Breast epithelium (tissue), 4 donors: ENCODE data around the gene C1orf21. TPM values are rescaled to one million over a fixed set of nuclear protein-coding genes. Genes with fewer than 3 reads are reported as not detected.

Experiments used
- DNase-seq, 2 donors: peaks; one replicate each; pipeline ENCODE4 v3.0.0-alpha.2; 2019; ENCODE audit warnings: low spot score in 2 of 2
- H3K27ac ChIP-seq, 2 donors: fragments of 200-600 bp; sonication (generic) in 1 of 2; one replicate each; pipeline ENCODE4 v1.5.1; 2016 to 2019; ENCODE audit warnings: mild to moderate bottlenecking in 1 of 2
- H3K27me3 ChIP-seq, 2 donors: fragments of 200-600 bp; sonication (generic) in 1 of 2; one replicate each; pipeline versions ENCODE4 v1.5.1 to v1.6.0; 2017 to 2019; ENCODE audit warnings: control low read depth in 1 of 2, mild to moderate bottlenecking in 1 of 2
- H3K36me3 ChIP-seq: fragments of 200-600 bp; one replicate; pipeline ENCODE4 v1.5.1; 2019
- H3K4me1 ChIP-seq, 2 donors: fragments of 200-600 bp; sonication (generic); one replicate each; pipeline ENCODE4 v1.5.1; 2016 to 2019; ENCODE audit warnings: control low read depth in 1 of 2
- H3K4me3 ChIP-seq, 3 donors: fragments of 200-600 bp; sonication (generic); 1 replicate in 2 of 3; 2 replicates in 1 of 3; pipeline ENCODE4 v1.5.1; 2016 to 2019; ENCODE audit warnings: mild to moderate bottlenecking in 3 of 3, moderate library complexity in 2 of 3
- H3K9me3 ChIP-seq, 2 donors: fragments of 200-600 bp; sonication (generic) in 1 of 2; one replicate each; pipeline ENCODE4 v1.5.1; 2016 to 2019; ENCODE audit warnings: control low read depth in 1 of 2
- POLR2A ChIP-seq: fragments of 450-650 bp; IDR thresholded peaks from one replicate; pipeline ENCODE4 v1.6.1; 2016; ENCODE audit warnings: antibody characterized with exemption, mild to moderate bottlenecking, moderate library complexity
- POLR2AphosphoS5 ChIP-seq, 3 donors: sonication (generic); formaldehyde crosslinking; IDR thresholded peaks; one replicate each; pipeline ENCODE4 v1.6.1; 2017; ENCODE audit warnings: antibody characterized with exemption in 3 of 3
- intact Hi-C: fragments of 100-400 bp; cut with DNase I; formaldehyde crosslinking; loops from one replicate; pipeline ENCODE4 v1.15.1; 2023; ENCODE audit warnings: low total_unique reads
- total RNA-seq, 3 donors: library from RNA; depleted of rRNA; stranded (reverse); fragments of >200 nt; gene quantifications; one replicate each; pipeline ENCODE4 v1.1.0, GENCODE V29; 2016
- TF ChIP-seq, protein P1 (sequence below), 3 donors: fragments of 450-650 bp; IDR thresholded peaks; one replicate each; pipeline ENCODE4 v1.5.1; 2016 to 2017; ENCODE audit warnings: antibody characterized with exemption in 3 of 3, mild to moderate bottlenecking in 3 of 3, moderate library complexity in 3 of 3

The C1orf21 gene
- total RNA-seq, 3 donors from 2014 or later = 31.5 to 75.7 (median 54.7) TPM

DNA sequence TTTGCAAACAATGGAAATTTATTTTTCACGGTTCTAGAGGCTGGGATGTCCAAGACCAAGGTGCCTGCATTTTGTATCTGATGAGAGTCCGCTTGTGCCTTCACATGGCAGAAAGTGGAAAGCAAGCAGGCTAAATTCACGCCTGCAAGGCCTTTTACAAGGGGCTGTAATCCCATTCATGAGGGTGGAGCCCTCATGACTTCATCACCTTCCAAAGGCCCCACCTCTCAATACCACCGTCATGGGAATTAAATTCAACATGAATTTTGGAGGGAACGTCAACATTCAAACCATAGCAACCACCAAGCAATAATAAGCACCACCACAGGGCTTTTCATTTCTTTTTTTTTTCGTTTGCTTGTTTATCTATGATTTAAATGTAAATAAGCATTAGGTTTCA lies 115.3 kb downstream of the C1orf21 start:
- intact Hi-C loops = no loop called here
- peaks cover 0 to 3% of the 10 kb centered on the region in 2 donors for H3K4me1 ChIP-seq
- TF ChIP-seq POLR2AphosphoS5 (IDR thresholded peaks at IDR 0.05) (no peak), POLR2A (no peak)
- TF ChIP-seq, protein P1, sequence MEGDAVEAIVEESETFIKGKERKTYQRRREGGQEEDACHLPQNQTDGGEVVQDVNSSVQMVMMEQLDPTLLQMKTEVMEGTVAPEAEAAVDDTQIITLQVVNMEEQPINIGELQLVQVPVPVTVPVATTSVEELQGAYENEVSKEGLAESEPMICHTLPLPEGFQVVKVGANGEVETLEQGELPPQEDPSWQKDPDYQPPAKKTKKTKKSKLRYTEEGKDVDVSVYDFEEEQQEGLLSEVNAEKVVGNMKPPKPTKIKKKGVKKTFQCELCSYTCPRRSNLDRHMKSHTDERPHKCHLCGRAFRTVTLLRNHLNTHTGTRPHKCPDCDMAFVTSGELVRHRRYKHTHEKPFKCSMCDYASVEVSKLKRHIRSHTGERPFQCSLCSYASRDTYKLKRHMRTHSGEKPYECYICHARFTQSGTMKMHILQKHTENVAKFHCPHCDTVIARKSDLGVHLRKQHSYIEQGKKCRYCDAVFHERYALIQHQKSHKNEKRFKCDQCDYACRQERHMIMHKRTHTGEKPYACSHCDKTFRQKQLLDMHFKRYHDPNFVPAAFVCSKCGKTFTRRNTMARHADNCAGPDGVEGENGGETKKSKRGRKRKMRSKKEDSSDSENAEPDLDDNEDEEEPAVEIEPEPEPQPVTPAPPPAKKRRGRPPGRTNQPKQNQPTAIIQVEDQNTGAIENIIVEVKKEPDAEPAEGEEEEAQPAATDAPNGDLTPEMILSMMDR (IDR thresholded peaks at IDR 0.05) = no peak
- no peaks in the 10 kb centered on the region for H3K36me3 ChIP-seq
- H3K27ac ChIP-seq = no peak overlapping the region
- H3K4me3 ChIP-seq = no peak overlapping the region
- H3K9me3 ChIP-seq = no peaks in the 10 kb centered on the region
- DNase-seq = no peak
- no peaks in the 10 kb centered on the region for H3K27me3 ChIP-seq

DNA sequence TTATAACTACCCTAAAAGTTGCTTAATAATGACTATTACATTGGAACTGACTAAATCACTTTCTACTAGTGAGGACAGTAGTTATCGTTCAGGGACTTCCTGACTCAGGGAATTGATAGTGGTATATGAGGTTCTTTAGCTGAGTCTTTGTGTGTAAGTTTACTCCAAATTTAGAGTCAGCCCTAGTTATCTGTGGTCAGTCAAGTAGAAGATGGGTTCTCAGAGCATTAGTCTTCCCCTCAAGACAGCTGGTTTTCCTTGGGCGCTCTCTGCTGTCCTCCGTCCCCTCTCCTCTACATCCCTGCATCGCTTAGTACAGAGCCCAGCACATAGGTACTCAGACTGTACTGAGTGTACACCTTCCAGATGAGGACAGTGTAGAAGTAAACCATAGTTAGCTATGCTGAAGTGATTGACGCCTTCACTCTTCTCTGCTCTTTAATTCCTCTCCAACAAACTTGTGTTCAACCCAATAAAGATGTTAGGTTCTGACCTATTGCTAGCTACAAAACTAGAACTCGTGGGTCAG lies 116.5 kb downstream of the C1orf21 start:
- Histone ChIP-seq H3K27me3 (no peaks in the 10 kb centered on the region), H3K36me3 (no peaks in the 10 kb centered on the region), H3K4me1 (peaks cover 0 to 3% of the 10 kb centered on the region in 2 donors), H3K27ac (peak overlapping the region in 1 of 2 donors; percentile 63), H3K4me3 (no peak overlapping the region), H3K9me3 (no peaks in the 10 kb centered on the region)
- TF ChIP-seq, protein P1 (IDR thresholded peaks at IDR 0.05) = no peak
- TF ChIP-seq POLR2A (no peak), POLR2AphosphoS5 (IDR thresholded peaks at IDR 0.05) (no peak)
- DNase-seq = no peak
- intact Hi-C loops = no loop called here

DNA sequence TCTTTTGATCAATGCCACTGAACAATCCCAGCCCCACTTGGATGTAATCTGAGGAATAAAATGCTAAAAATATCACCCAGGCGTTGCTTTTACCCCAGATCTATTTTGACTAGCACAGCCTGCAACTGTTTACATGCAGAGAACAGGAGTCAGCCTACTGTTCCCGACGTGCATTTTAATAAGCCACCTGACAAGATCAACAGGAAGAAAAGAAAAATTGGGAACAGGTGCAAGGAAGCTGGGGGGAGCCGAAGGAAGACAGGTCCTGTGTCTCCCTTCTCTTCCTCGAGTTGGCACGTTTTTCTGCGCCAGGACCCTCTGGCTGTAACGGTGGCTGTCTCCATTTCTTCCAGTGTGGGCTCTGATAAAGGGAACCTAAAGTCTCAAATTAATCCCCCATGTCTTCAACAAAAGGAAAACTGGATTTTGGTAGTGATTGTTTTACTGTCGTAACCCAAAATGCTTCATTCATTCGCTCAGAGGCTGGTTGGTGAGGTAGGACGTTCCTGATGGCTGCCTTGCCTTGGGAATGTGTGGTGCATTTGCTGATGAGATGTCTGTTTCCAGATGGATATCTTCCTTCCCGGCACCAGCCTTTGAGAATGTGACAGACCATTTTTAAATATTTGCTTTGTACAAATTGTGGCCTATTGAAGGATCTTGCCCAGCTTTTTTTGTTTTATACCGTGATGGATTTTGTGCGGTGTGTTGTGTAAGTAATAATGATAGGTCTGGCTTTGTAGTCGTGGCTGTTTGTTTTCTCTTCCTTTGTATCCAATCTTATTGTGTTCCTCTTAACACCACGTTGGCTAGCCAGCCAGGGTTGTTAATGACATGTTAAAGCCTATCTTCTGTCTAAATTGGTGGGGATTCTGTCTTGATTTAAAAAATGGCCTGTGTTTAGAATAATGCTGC lies 117.5 kb downstream of the C1orf21 start:
- peak overlapping the region; percentile 54 to 63 for H3K27ac ChIP-seq

DNA sequence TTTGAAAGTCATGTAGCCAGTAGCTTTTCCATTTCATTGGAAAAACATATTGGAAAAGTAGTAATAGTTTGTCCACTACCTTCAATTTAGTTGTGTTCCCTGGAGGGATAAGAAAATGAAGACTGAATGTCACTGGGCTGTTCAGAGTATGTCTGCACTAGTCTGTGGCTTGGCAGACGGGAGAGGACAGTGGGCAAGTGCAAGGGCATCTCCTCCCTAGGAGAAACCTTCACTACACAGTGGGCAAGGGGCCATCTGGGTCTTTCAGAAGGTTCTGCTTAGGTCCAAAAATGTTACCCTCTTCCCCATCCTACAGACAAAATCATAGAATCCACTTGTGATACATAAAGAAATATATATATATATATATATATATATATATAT lies 118.1 kb downstream of the C1orf21 start:
- TF ChIP-seq POLR2AphosphoS5 (IDR thresholded peaks at IDR 0.05) (no peak), POLR2A (no peak)
- TF ChIP-seq, protein P1 (IDR thresholded peaks at IDR 0.05) = no peak
- Histone ChIP-seq H3K36me3 (no peaks in the 10 kb centered on the region), H3K27me3 (no peaks in the 10 kb centered on the region), H3K9me3 (no peaks in the 10 kb centered on the region), H3K4me1 (peaks cover 0 to 3% of the 10 kb centered on the region in 2 donors), H3K4me3 (no peak overlapping the region), H3K27ac (peak overlapping the region; percentile 54 to 63)
- no peak for DNase-seq
- intact Hi-C loops = no loop called here

More for the DNA sequence above, 117.5 kb downstream of the C1orf21 start:
- H3K36me3 ChIP-seq = no peaks in the 10 kb centered on the region
- no peaks in the 10 kb centered on the region for H3K9me3 ChIP-seq
- intact Hi-C loops = no loop called here
- peaks cover 0 to 3% of the 10 kb centered on the region in 2 donors for H3K4me1 ChIP-seq
- H3K4me3 ChIP-seq = peak overlapping the region in 1 of 3 donors; percentile 34
- no peaks in the 10 kb centered on the region for H3K27me3 ChIP-seq
- no peak for DNase-seq
- TF ChIP-seq, protein P1 (IDR thresholded peaks at IDR 0.05) = no peak
- TF ChIP-seq POLR2A (no peak), POLR2AphosphoS5 (IDR thresholded peaks at IDR 0.05) (no peak)

DNA sequence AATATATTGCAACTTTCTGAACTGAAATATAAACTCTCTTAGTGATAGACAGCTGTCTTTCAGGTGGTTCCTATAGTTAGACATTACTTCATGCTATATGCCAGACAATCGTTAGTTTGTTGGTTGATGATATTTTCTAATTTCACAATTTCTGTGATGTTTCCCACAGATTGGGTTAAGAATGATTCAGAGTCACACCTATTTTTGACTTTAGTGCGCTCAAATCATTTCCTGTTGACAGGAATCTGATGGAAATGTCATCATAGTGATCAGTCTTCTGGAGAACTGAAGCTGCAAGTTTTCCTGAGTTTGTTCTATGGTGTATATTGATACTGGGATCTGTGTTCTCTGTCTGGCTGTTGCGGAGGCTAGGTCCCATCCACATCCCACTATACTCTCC lies 119.7 kb downstream of the C1orf21 start:
- H3K9me3 ChIP-seq = no peaks in the 10 kb centered on the region
- peak overlapping the region in 1 of 2 donors; percentile 2 for H3K27ac ChIP-seq
- peaks cover 0 to 3% of the 10 kb centered on the region in 2 donors for H3K4me1 ChIP-seq
- DNase-seq = no peak
- no peaks in the 10 kb centered on the region for H3K36me3 ChIP-seq
- intact Hi-C loops = no loop called here
- TF ChIP-seq, protein P1 (IDR thresholded peaks at IDR 0.05) = no peak
- TF ChIP-seq POLR2A (no peak), POLR2AphosphoS5 (IDR thresholded peaks at IDR 0.05) (no peak)
- H3K4me3 ChIP-seq = no peak overlapping the region
- no peaks in the 10 kb centered on the region for H3K27me3 ChIP-seq
